H1 (cell line): ENCODE data around the gene SETD1B. TPM values are rescaled to one million over a fixed set of nuclear protein-coding genes. Genes with fewer than 3 reads are reported as not detected.

Source experiments
- CTCF ChIA-PET: fragments of 300-600 bp; sonication (Branson Sonifier 250); formaldehyde crosslinking; loops from one replicate; lab custom pipeline; 2021; ENCODE audit not compliant: partially characterized antibody; lab: Charles Lee
- POLR2A ChIA-PET: fragments of 300-600 bp; sonication (Branson Sonifier 250); formaldehyde crosslinking; loops from one replicate; lab custom pipeline; 2021; ENCODE audit warnings: inconsistent platforms; ENCODE audit not compliant: partially characterized antibody; lab: Charles Lee
- DNase-seq, 2 experiments: peaks; one replicate each; pipeline versions ENCODE4 v3.0.0 to v3.0.0-alpha.2; 2010 to 2022; ENCODE audit warnings: low spot score in 2 of 2, low read depth in 1 of 2, mixed read lengths in 1 of 2
- FAIRE-seq: peaks from 2 replicates; lab custom pipeline; 2011; peaks lifted over from hg19 to GRCh38; lab: Jason Lieb, UNC
- H2AFZ ChIP-seq: 2 replicates; pipeline ENCODE4 v1.8.1; 2012; ENCODE audit warnings: low read length, inconsistent platforms
- H2AK5ac ChIP-seq: 2 replicates; pipeline ENCODE4 v1.6.1; 2013; ENCODE audit warnings: low read depth, low read length
- H2BK120ac ChIP-seq: replicated peaks from 2 replicates; pipeline ENCODE3; 2013; ENCODE audit warnings: low read depth, low read length, inconsistent platforms
- H2BK12ac ChIP-seq: 2 replicates; pipeline ENCODE4 v1.6.1; 2013; ENCODE audit warnings: low read depth, low read length
- H2BK15ac ChIP-seq: 2 replicates; pipeline ENCODE4 v1.6.1; 2013; ENCODE audit warnings: low read length
- H2BK20ac ChIP-seq: 2 replicates; pipeline ENCODE4 v1.6.1; 2013; ENCODE audit warnings: low read length
- H2BK5ac ChIP-seq: 2 replicates; pipeline ENCODE4 v1.6.1; 2013; ENCODE audit warnings: low read depth, low read length
- H3K14ac ChIP-seq: 2 replicates; pipeline ENCODE4 v1.6.1; 2013; ENCODE audit warnings: inconsistent platforms; ENCODE audit not compliant: insufficient read length
- H3K18ac ChIP-seq: 2 replicates; pipeline ENCODE4 v1.6.1; 2013; ENCODE audit warnings: low read length; ENCODE audit errors: extremely low read depth
- H3K23ac ChIP-seq: 2 replicates; pipeline ENCODE4 v1.6.1; 2013; ENCODE audit warnings: inconsistent platforms; ENCODE audit not compliant: insufficient read length
- H3K23me2 ChIP-seq: 2 replicates; pipeline ENCODE4 v1.6.1; 2013; ENCODE audit warnings: low read depth, low read length
- H3K27ac ChIP-seq: 2 replicates; pipeline ENCODE4 v1.6.1; 2011; ENCODE audit warnings: low read depth, low read length, inconsistent platforms
- H3K27me3 ChIP-seq, 4 experiments: replicated peaks in 1 of 4; 1 replicate in 1 of 4; 2 replicates in 3 of 4; pipeline versions ENCODE4 v1.6.1 to v1.8.1; 2011 to 2013; ENCODE audit warnings: low read length in 3 of 4, mild to moderate bottlenecking in 3 of 4, inconsistent platforms in 2 of 4, mixed read lengths in 2 of 4, moderate library complexity in 1 of 4; ENCODE audit not compliant: control insufficient read depth in 3 of 4, insufficient read depth in 3 of 4; ENCODE audit errors: extremely low read depth in 1 of 4
- H3K36me3 ChIP-seq, 4 experiments: 2 replicates each; pipeline versions ENCODE4 v1.6.1 to v1.8.1; 2011 to 2013; ENCODE audit warnings: mild to moderate bottlenecking in 4 of 4, low read length in 3 of 4, moderate library complexity in 2 of 4, control low read depth in 1 of 4, inconsistent platforms in 1 of 4; ENCODE audit not compliant: insufficient read depth in 4 of 4, control insufficient read depth in 2 of 4
- H3K4ac ChIP-seq: replicated peaks from 2 replicates; pipeline ENCODE3; 2013; ENCODE audit warnings: low read length, low read depth, mixed read lengths, inconsistent platforms; ENCODE audit not compliant: insufficient read length
- H3K4me1 ChIP-seq, 4 experiments: replicated peaks in 1 of 4; 1 replicate in 1 of 4; 2 replicates in 3 of 4; pipeline versions ENCODE4 v1.6.1 to v1.8.1; 2011 to 2013; ENCODE audit warnings: low read length in 3 of 4, inconsistent platforms in 2 of 4, mixed read lengths in 1 of 4; ENCODE audit not compliant: insufficient read depth in 4 of 4, control insufficient read depth in 3 of 4
- H3K4me2 ChIP-seq, 2 experiments: 2 replicates each; pipeline versions ENCODE4 v1.6.1 to v1.8.1; 2011 to 2013; ENCODE audit warnings: low read depth in 2 of 2, low read length in 2 of 2, control low read depth in 1 of 2, inconsistent platforms in 1 of 2, mild to moderate bottlenecking in 1 of 2; ENCODE audit not compliant: insufficient read depth in 1 of 2
- H3K4me3 ChIP-seq, 4 experiments: fragments of 200-600, 300-600 bp in 1 of 4; sonication (generic), shearing (Covaris generic), sonication (Bioruptor Twin) in 1 of 4; 2 replicates each; pipeline versions ENCODE4 v1.5.1 to v1.8.1; 2011 to 2016; ENCODE audit warnings: low read length in 4 of 4, low read depth in 3 of 4, control low read depth in 2 of 4, inconsistent platforms in 2 of 4, mild to moderate bottlenecking in 2 of 4, mixed read lengths in 1 of 4, moderate library complexity in 1 of 4; ENCODE audit not compliant: insufficient read depth in 2 of 4; ENCODE audit errors: extremely low read depth in 1 of 4
- H3K56ac ChIP-seq: replicated peaks from 2 replicates; pipeline ENCODE3; 2013; ENCODE audit warnings: low read depth, mild to moderate bottlenecking, mixed read lengths, low read length, inconsistent platforms; ENCODE audit not compliant: insufficient read length
- H3K79me1 ChIP-seq: 2 replicates; pipeline ENCODE4 v1.6.1; 2013; ENCODE audit warnings: low read depth, low read length, control low read depth
- H3K79me2 ChIP-seq, 2 experiments: 2 replicates each; pipeline versions ENCODE4 v1.6.1 to v1.8.1; 2012 to 2013; ENCODE audit warnings: low read length in 2 of 2, mild to moderate bottlenecking in 2 of 2, inconsistent platforms in 1 of 2; ENCODE audit not compliant: insufficient read depth in 2 of 2, control insufficient read depth in 1 of 2
- H3K9ac ChIP-seq, 4 experiments: replicated peaks in 1 of 4; 1 replicate in 1 of 4; 2 replicates in 3 of 4; pipeline versions ENCODE4 v1.6.1 to v1.8.1; 2011 to 2013; ENCODE audit warnings: low read depth in 3 of 4, low read length in 3 of 4, control low read depth in 2 of 4, mild to moderate bottlenecking in 2 of 4, moderate library complexity in 2 of 4, inconsistent platforms in 1 of 4; ENCODE audit errors: extremely low read depth in 1 of 4
- H3K9me3 ChIP-seq, 2 experiments: 2 replicates each; pipeline versions ENCODE4 v1.6.1 to v1.8.1; 2012 to 2013; ENCODE audit warnings: mild to moderate bottlenecking in 2 of 2, moderate library complexity in 2 of 2, control low read depth in 1 of 2, inconsistent platforms in 1 of 2, low read depth in 1 of 2, low read length in 1 of 2, mixed read lengths in 1 of 2; ENCODE audit not compliant: insufficient read depth in 2 of 2
- H4K20me1 ChIP-seq, 2 experiments: replicated peaks in 1 of 2; 2 replicates each; pipeline versions ENCODE3 to v1.8.1; 2011 to 2013; ENCODE audit warnings: inconsistent platforms in 2 of 2, low read length in 2 of 2, mild to moderate bottlenecking in 1 of 2; ENCODE audit not compliant: insufficient read depth in 2 of 2, control insufficient read depth in 1 of 2
- H4K5ac ChIP-seq: 2 replicates; pipeline ENCODE4 v1.6.1; 2013; ENCODE audit warnings: low read length, low read depth, mixed read lengths, inconsistent platforms; ENCODE audit not compliant: insufficient read length
- H4K8ac ChIP-seq: 2 replicates; pipeline ENCODE4 v1.8.0; 2013; ENCODE audit warnings: mild to moderate bottlenecking, moderate library complexity, low read length, inconsistent platforms; ENCODE audit not compliant: insufficient read depth; ENCODE audit errors: extremely low read depth
- H4K91ac ChIP-seq: replicated peaks from 2 replicates; pipeline ENCODE3; 2013; ENCODE audit warnings: low read length, mixed read lengths, inconsistent platforms; ENCODE audit not compliant: insufficient read length
- CTBP2 ChIP-seq: IDR thresholded peaks from 2 replicates; pipeline ENCODE4 v1.7.0; 2011; ENCODE audit warnings: borderline replicate concordance, mild to moderate bottlenecking, moderate library complexity, mixed read lengths, low read length; ENCODE audit not compliant: insufficient read depth, insufficient read length
- GABPA ChIP-seq: IDR thresholded peaks from 2 replicates; pipeline ENCODE4 v1.6.1; 2011; ENCODE audit warnings: mild to moderate bottlenecking, low read length, moderate library complexity, borderline replicate concordance; ENCODE audit not compliant: insufficient read depth
- HDAC2 ChIP-seq, 2 experiments: fragments of 300-600 bp in 1 of 2; sonication (generic) in 1 of 2; IDR thresholded peaks; 2 replicates each; pipeline ENCODE4 v1.6.1; 2011 to 2012; ENCODE audit warnings: low read depth in 2 of 2, low read length in 2 of 2, mild to moderate bottlenecking in 2 of 2, moderate library complexity in 2 of 2, borderline replicate concordance in 1 of 2, inconsistent platforms in 1 of 2
- KDM4A ChIP-seq: IDR thresholded peaks from one replicate; pipeline ENCODE4 v1.7.1; 2012; ENCODE audit warnings: low read depth, mild to moderate bottlenecking, moderate library complexity, low read length, inconsistent platforms; ENCODE audit not compliant: severe bottlenecking
- KDM5A ChIP-seq: fragments of 200-600 bp; IDR thresholded peaks from 2 replicates; pipeline ENCODE4 v1.7.1; 2012; ENCODE audit warnings: mild to moderate bottlenecking, low read length, inconsistent platforms, mixed read lengths
- PHF8 ChIP-seq: fragments of 200-600 bp; sonication (generic); conservative IDR thresholded peaks from 2 replicates; pipeline ENCODE4 v1.7.1; 2012; ENCODE audit warnings: low read depth, mild to moderate bottlenecking, inconsistent platforms, low read length, moderate library complexity
- POU5F1 ChIP-seq: IDR thresholded peaks from 2 replicates; pipeline ENCODE4 v1.6.1; 2011; ENCODE audit warnings: low read depth, mild to moderate bottlenecking, low read length, moderate library complexity
- RNF2 ChIP-seq: fragments of 200-900, 300-1000 bp; sonication (generic); IDR thresholded peaks from 2 replicates; pipeline ENCODE4 v1.7.1; 2016; ENCODE audit warnings: borderline replicate concordance, low read depth, mild to moderate bottlenecking, antibody characterized with exemption, low read length; ENCODE audit not compliant: poor library complexity, severe bottlenecking; ENCODE audit errors: missing control alignments
- SIRT6 ChIP-seq: IDR thresholded peaks from one replicate; pipeline ENCODE4 v1.7.1; 2012; ENCODE audit warnings: low read length, inconsistent platforms
- SP1 ChIP-seq: IDR thresholded peaks from 2 replicates; pipeline ENCODE4 v1.6.1; 2011; ENCODE audit warnings: low read depth, low read length
- WGBS, 2 experiments: shearing (Covaris generic) in 1 of 2; methylation state at CpG; one replicate each; pipeline versions ENCODE4 v1.1.6 to v1.1.7; 2013 to 2015; ENCODE audit warnings: low lambda C conversion rate in 2 of 2, mixed read lengths in 2 of 2, inconsistent platforms in 1 of 2, low coverage in 1 of 2, missing lambda C conversion rate in 1 of 2; ENCODE audit not compliant: insufficient replicate concordance in 2 of 2, insufficient coverage in 1 of 2, insufficient read length in 1 of 2; ENCODE audit errors: extremely low coverage in 1 of 2, missing lambda C conversion rate in 1 of 2; 5-methylcytosine and 5-hydroxymethylcytosine counted together
- polyA plus RNA-seq, 7 experiments: library from polyadenylated mRNA; depleted of rRNA in 3 of 7; stranded (reverse) in 5 of 7; unstranded in 2 of 7; fragments of >200 nt in 5 of 7; fragments of 200-250 nt in 2 of 7; gene quantifications; 1 replicate in 5 of 7; 2 replicates in 1 of 7; 4 replicates in 1 of 7; pipeline versions ENCODE4 v1.2.1 to v1.2.3, GENCODE V29; 2011 to 2013; ENCODE audit warnings: missing spikeins in 2 of 7, mixed read lengths in 2 of 7
- total RNA-seq: library from RNA; stranded (reverse); fragmentation: NEBNext Ultra II Directional; extraction: Animal tissue kit (Norgen Biotek cat#: 25700); gene quantifications from 2 replicates; pipeline ENCODE4 v1.2.1, GENCODE V29; 2021

The SETD1B gene
- total and polyA plus RNA-seq, 2 of the 8 experiments (the other 6 are each of a cell fraction or from before 2014, with no cell fraction given) = 1.3 to 17.7 TPM

DNA sequence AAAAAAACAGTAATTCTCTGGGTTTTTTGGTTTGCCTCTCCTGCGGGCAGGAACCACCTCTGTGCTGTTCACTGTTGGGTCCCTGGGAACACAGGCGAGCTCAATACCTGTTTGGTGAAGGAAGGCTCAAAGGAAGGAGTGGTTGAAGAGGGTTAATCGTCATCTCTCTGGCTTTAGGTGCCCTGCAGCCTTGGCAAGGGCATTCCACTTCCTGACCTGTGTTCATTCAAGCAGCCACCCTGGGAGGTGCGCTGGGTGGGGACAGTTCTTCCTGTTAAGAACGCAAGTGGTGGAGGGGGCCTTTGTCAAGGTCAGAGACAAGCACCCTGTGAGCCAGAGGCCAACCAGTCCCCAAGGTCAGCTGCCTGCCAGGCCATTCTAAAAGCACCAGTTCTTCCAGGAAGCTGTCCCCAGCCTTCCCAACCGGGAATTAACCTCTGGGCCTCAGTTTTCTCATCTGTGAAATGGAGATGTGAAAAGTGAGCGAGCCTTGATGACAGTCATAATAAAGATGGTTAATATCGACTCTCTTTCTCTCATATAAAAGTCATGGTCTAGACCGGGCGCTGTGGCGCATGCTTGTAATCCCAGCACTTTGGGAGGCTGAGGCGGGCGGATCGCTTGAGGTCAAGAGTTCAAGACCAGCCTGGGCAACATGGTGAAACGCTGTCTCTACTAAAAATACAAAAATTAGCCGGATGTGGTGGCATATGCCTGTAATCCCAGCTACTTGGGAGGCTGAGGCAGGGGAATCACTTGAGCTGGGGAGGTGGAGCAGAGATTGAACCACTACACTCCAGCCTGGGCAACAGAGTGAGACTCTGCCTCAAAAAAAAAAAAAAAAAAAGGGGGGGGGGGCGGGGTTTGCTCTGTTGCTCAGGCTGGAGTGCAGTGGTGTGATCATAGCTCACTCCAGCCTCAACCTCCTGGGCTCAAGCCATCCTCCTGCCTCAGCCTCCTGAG lies 16.5 kb upstream of the SETD1B start:
- FAIRE-seq (no peak), DNase-seq (no peak)
- no peaks in the 10 kb centered on the region for H3K9me3 ChIP-seq
- POLR2A ChIA-PET = interaction anchor here (27.9 to 34.9 kb wide), 2 partner anchors 0 to 13 kb away, joined by 958 read pairs; partner anchors contain the start of genes RHOF and SETD1B
- H3K79me2 ChIP-seq = no peaks in the 10 kb centered on the region
- H3K36me3 ChIP-seq = no peaks in the 10 kb centered on the region
- H3K56ac ChIP-seq = no peak overlapping the region
- CTCF ChIA-PET = interaction anchor here (0.6 to 18.5 kb wide), 7 partner anchors 3 to 105 kb away, joined by 3 to 335 read pairs (median 6); partner anchors contain the start of gene RHOF
- no peak overlapping the region for H2BK15ac ChIP-seq
- H3K4me1 ChIP-seq = peaks cover 0 to 6% (median 4%) of the 10 kb centered on the region in 4 experiments; a peak in 3 of 7 replicates
- H3K79me1 ChIP-seq = peaks cover 4% of the 10 kb centered on the region; the same call in 1 of the 2 replicates
- H3K23me2 ChIP-seq = no peaks in the 10 kb centered on the region
- no peak overlapping the region for H2AFZ ChIP-seq
- no peak overlapping the region for H3K27ac ChIP-seq
- no peak overlapping the region for H3K18ac ChIP-seq
- no peak overlapping the region for H3K4ac ChIP-seq
- H2BK20ac ChIP-seq = no peak overlapping the region
- H4K8ac ChIP-seq = no peak overlapping the region
- WGBS, 2 experiments = 87% methylated on average over 16 of the region's 17 CpGs; no CpG with 5 or more reads in 1 of the 2 experiments
- H2AK5ac ChIP-seq = no peak overlapping the region
- peaks cover 0 to 5% (median 1%) of the 10 kb centered on the region in 4 experiments; a peak in 2 of 7 replicates for H3K27me3 ChIP-seq
- H3K14ac ChIP-seq = no peak overlapping the region
- no peak overlapping the region for H3K4me2 ChIP-seq
- no peak overlapping the region for H4K91ac ChIP-seq
- H3K23ac ChIP-seq = no peak overlapping the region
- H2BK12ac ChIP-seq = no peak overlapping the region
- no peak overlapping the region for H4K5ac ChIP-seq
- no peak overlapping the region for H2BK5ac ChIP-seq
- no peak overlapping the region for H3K9ac ChIP-seq
- no peak overlapping the region for H2BK120ac ChIP-seq
- H3K4me3 ChIP-seq = no peak overlapping the region
- peaks cover 18 to 19% of the 10 kb centered on the region in 2 experiments for H4K20me1 ChIP-seq
- no peak for TF ChIP-seq RNF2
- no peak for TF ChIP-seq KDM4A
- TF ChIP-seq SP1 = no peak
- TF ChIP-seq GABPA = no peak
- TF ChIP-seq KDM5A = no peak
- TF ChIP-seq POU5F1 = no peak
- no peak for TF ChIP-seq PHF8
- no peak for TF ChIP-seq SIRT6
- TF ChIP-seq CTBP2 = no peak
- no peak for TF ChIP-seq HDAC2 (IDR thresholded peaks at IDR 0.05; ENCODE audit: borderline replicate concordance in 1 of 2, low read depth in 2 of 2, low read length in 2 of 2)
